ENCODE measurements around the gene PRKD1.

The PRKD1 gene

GRCh38 chr14:29603696-29604095, 324.0 kb downstream of the PRKD1 start:
- DNase-seq (ENCODE audit: low read depth) = no peak

GRCh38 chr14:29601616-29602015, 326.0 kb downstream of the PRKD1 start:
- DNase-seq (ENCODE audit: low read depth) = no peak

GRCh38 chr14:29587761-29588470, 339.7 kb downstream of the PRKD1 start:
- no peak for DNase-seq (ENCODE audit: low read depth)

- no peak for DNase-seq (ENCODE audit: low read depth)
Observed at GRCh38 chr14:29587046-29587445, 340.6 kb downstream of the PRKD1 start.

DNA sequence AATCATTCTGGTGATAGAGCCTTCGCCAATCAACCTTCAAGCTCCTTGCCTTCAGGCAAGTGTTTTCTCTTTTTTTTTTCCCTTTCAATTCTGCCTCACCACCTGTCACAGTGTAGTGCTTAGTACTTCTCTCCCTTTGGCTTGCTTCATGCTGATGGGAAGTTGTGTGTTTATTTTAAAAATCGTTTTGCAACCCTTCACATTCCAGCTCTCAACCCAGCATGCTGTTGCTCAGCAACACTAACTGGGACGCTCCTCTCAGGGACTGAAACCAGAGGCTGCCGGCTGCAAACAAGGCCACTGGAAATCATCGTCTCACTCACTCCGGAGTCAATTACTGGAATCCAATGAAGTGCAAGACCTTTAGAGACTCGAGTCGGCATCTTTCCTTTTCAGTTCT, 342.7 kb downstream of the PRKD1 start:
- no peak for DNase-seq (ENCODE audit: low read depth)

GRCh38 chr14:29580763-29581162, 346.9 kb downstream of the PRKD1 start:
- DNase-seq (ENCODE audit: low read depth) = no peak

- no peak for DNase-seq (ENCODE audit: low read depth)
Observed at GRCh38 chr14:29579838-29580237, 347.8 kb downstream of the PRKD1 start.

DNA sequence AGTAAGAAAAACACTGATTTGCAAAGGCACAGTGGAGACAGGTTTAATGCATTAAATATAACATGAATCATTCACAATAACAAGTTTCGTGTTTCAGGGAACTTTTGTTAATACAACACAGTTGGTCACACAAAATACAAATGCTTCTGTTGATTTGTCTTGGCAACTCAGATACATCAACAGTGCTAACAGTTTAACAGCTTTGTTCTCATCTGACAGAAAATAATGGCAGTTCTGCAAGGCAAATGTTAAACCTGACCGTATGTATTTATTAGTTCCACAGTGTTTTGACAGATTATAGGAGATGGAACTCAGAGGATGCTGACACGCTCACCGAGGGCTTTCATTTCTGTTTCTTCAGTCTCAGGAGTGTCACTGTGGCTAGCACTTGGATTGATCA, 350.7 kb downstream of the PRKD1 start:
- DNase-seq (ENCODE audit: low read depth) = no peak

- DNase-seq (ENCODE audit: low read depth) = no peak
Observed at GRCh38 chr14:29569194-29569593, 358.5 kb downstream of the PRKD1 start.

DNA sequence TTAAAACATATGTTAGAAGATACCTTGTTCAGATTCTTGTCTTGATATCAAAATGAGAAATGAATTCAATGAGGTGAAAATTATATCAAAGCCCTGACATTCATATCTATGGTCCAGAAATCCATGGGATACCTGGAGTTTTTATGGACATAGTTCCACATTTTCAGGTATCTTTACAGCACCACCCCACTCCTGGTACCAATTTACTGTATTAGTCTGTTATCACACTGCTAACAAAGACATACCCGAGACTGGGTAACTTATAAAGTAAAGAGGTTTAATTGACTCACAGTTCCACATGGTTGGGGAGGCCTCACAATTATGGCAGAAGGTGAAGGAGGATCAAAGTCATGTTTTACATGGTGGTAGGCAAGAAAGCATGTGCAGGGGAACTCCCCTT, 361.5 kb downstream of the PRKD1 start:
- DNase-seq (ENCODE audit: low read depth) = no peak

GRCh38 chr14:29558516-29558915, 369.1 kb downstream of the PRKD1 start:
- DNase-seq (ENCODE audit: low read depth) = no peak

GRCh38 chr14:29554335-29554734, 373.3 kb downstream of the PRKD1 start:
- DNase-seq (ENCODE audit: low read depth) = no peak

- no peak for DNase-seq (ENCODE audit: low read depth)
Observed at GRCh38 chr14:29553427-29553826, 374.2 kb downstream of the PRKD1 start.

GRCh38 chr14:29548948-29549370, 378.7 kb downstream of the PRKD1 start:
- DNase-seq (ENCODE audit: low read depth) = no peak

- DNase-seq (ENCODE audit: low read depth) = no peak
Observed at GRCh38 chr14:29545714-29546113, 381.9 kb downstream of the PRKD1 start.

DNA sequence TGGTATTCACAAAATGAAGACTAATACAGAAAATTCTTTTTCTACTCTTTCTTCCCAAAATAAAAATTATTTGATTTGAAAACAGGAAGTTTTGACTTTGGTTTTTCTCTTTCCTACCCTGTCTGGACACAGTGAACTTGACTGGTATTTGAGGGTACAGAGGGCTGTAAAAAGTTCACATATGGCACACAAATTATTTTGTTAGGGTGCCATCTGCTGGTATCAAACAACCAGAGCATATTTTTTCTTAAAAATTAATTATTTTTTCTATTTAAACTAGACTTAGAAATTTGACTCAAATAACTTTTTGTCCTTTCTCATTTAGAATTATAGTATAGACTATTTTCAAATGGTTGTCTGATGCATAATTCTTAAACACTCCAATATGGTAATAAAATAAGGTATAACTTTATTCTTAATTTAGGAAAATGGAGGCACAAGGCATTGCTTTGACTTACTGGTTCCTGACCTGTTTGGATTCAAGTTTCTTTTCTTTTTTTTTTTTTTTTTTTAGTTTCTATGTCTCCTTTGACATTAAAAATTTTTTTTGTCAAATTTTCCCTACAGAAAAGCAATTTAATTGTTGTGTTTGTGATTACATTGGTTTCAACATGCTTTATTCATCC, 390.6 kb downstream of the PRKD1 start:
- no peak for DNase-seq (ENCODE audit: low read depth)

GRCh38 chr14:29529418-29529817, 398.2 kb downstream of the PRKD1 start:
- no peak for DNase-seq (ENCODE audit: low read depth)

GRCh38 chr14:29528889-29529288, 398.8 kb downstream of the PRKD1 start:
- DNase-seq (ENCODE audit: low read depth) = no peak

- DNase-seq (ENCODE audit: low read depth) = no peak
Observed at GRCh38 chr14:29527286-29527685, 400.4 kb downstream of the PRKD1 start.

Data from stimulated activated CD8-positive, alpha-beta memory T cell treated with anti-CD3 and anti-CD28 coated beads, Interleukin-7, amount 100 ng/mL, for 24 hours (primary cell).